Transverse colon (tissue), 4 donors: ENCODE results near the gene PLEKHG1. TPM values are rescaled to one million over a fixed set of nuclear protein-coding genes. Genes with fewer than 3 reads are reported as not detected.

Experiments
- DNase-seq: peaks from one replicate; pipeline ENCODE4 v3.0.0-alpha.2; 2019
- H3K27ac ChIP-seq, 4 donors: fragments of 200-600 bp; sonication (generic); 2 replicates each; pipeline ENCODE4 v1.5.1; 2016 to 2018; ENCODE audit warnings: inconsistent platforms in 4 of 4
- H3K27me3 ChIP-seq: fragments of 200-600 bp; sonication (generic); 2 replicates; pipeline ENCODE4 v1.5.1; 2017; ENCODE audit warnings: inconsistent platforms
- H3K36me3 ChIP-seq, 4 donors: fragments of 200-600 bp; sonication (generic); 2 replicates each; pipeline ENCODE4 v1.5.1; 2017 to 2019; ENCODE audit warnings: inconsistent platforms in 4 of 4
- H3K4me1 ChIP-seq, 4 donors: fragments of 200-600 bp; sonication (generic); 2 replicates each; pipeline ENCODE4 v1.5.1; 2017 to 2020; ENCODE audit warnings: inconsistent platforms in 4 of 4
- H3K4me3 ChIP-seq, 4 donors: fragments of 200-600 bp; sonication (generic); 1 replicate in 1 of 4; 2 replicates in 3 of 4; pipeline versions ENCODE4 v1.5.1 to v1.6.1; 2017 to 2019; ENCODE audit warnings: inconsistent platforms in 4 of 4
- H3K9me3 ChIP-seq, 2 donors: fragments of 200-600 bp; sonication (generic); 2 replicates each; pipeline ENCODE4 v1.5.1; 2017 to 2019; ENCODE audit warnings: inconsistent platforms in 2 of 2
- CTCF ChIP-seq, 5 experiments: fragments of 200-600 bp in 3 of 5; fragments of 450-650 bp in 2 of 5; sonication (generic) in 3 of 5; IDR thresholded peaks; 1 replicate in 2 of 5; 2 replicates in 3 of 5; pipeline ENCODE4 v1.5.1; 2016 to 2017; ENCODE audit warnings: antibody characterized with exemption in 5 of 5, inconsistent platforms in 3 of 5, mild to moderate bottlenecking in 2 of 5, moderate library complexity in 1 of 5
- EP300 ChIP-seq: sonication (generic); formaldehyde crosslinking; IDR thresholded peaks from one replicate; pipeline ENCODE4 v1.6.1; 2017; ENCODE audit warnings: antibody characterized with exemption, low read depth
- POLR2A ChIP-seq: fragments of 450-650 bp; IDR thresholded peaks from one replicate; pipeline ENCODE4 v1.6.1; 2016; ENCODE audit warnings: antibody characterized with exemption, mild to moderate bottlenecking, moderate library complexity
- POLR2AphosphoS5 ChIP-seq, 3 donors: sonication (generic); formaldehyde crosslinking; IDR thresholded peaks; one replicate each; pipeline ENCODE4 v1.6.1; 2016; ENCODE audit warnings: antibody characterized with exemption in 3 of 3
- WGBS, 2 donors: methylation state at CpG; one replicate each; pipeline ENCODE4 v1.1.5; 2018; ENCODE audit warnings: low coverage in 1 of 2; 5-methylcytosine and 5-hydroxymethylcytosine counted together
- in situ Hi-C, 4 donors: fragments of 200-750 bp; cut with MboI; loops; one replicate each; pipeline versions ENCODE4 v1.15.0 to v1.15.1; 2017; ENCODE audit warnings: low sequenced_read_pairs in 3 of 4, low pct_ligation_motif_present in 1 of 4, low pct_unique_long_range_greater_than_20kb in 1 of 4
- intact Hi-C: fragments of 100-400 bp; cut with DNase I; formaldehyde crosslinking; loops from one replicate; pipeline ENCODE4 v1.15.1; 2023; ENCODE audit warnings: low total_unique reads
- total RNA-seq, 4 donors: library from RNA; depleted of rRNA; stranded (reverse); fragments of >200 nt; gene quantifications; one replicate each; pipeline ENCODE4 v1.1.0, GENCODE V29; 2016

PLEKHG1 gene
- total RNA-seq, 4 donors from 2014 or later: 35.4 to 93.9 (median 58.3) TPM

- H3K4me3 ChIP-seq: no peak overlapping the region
- no peaks in the 10 kb centered on the region for H3K36me3 ChIP-seq
- no peaks in the 10 kb centered on the region for H3K9me3 ChIP-seq
- H3K4me1 ChIP-seq: peaks cover 0 to 21% (median 10%) of the 10 kb centered on the region in 4 donors
- no peak for DNase-seq
- WGBS, 2 donors: 47 to 49% methylated on average over 3 of the region's 3 CpGs
- TF ChIP-seq POLR2AphosphoS5 (IDR thresholded peaks at IDR 0.05) (no peak), POLR2A (no peak), CTCF (IDR thresholded peaks at IDR 0.05) (no peak), EP300 (no peak)
- H3K27me3 ChIP-seq: no peaks in the 10 kb centered on the region
- intact Hi-C loops (loop anchor here (5.0 kb wide), 1 partner anchor 168 kb away; no protein-coding TSS in a partner anchor), in situ Hi-C loops (no loop called here)
- peak overlapping the region in 1 of 4 donors; percentile 32 for H3K27ac ChIP-seq
Measured at GRCh38 chr6:150590446-150590845, 9.2 kb upstream of the PLEKHG1 start.

GRCh38 chr6:150592377-150592995 is 7.2 kb upstream of the PLEKHG1 start:
- Histone ChIP-seq H3K9me3 (no peaks in the 10 kb centered on the region), H3K27me3 (no peaks in the 10 kb centered on the region), H3K4me1 (peaks cover 0 to 33% (median 13%) of the 10 kb centered on the region in 4 donors), H3K27ac (peak overlapping the region; percentile 52 to 78 (median 76)), H3K4me3 (no peak overlapping the region), H3K36me3 (no peaks in the 10 kb centered on the region)
- intact Hi-C loops: loop anchor here (5.0 kb wide), 1 partner anchor 170 kb away; no protein-coding TSS in a partner anchor
- peak in 1 of 3 donors; percentile 47 for TF ChIP-seq POLR2AphosphoS5 (IDR thresholded peaks at IDR 0.05)
- no peak for TF ChIP-seq EP300
- peak; percentile 34 for DNase-seq
- 50 to 74% methylated on average over 5 of the region's 5 CpGs for WGBS, 2 donors
- in situ Hi-C loops: no loop called here

GRCh38 chr6:150593119-150593518 is 6.6 kb upstream of the PLEKHG1 start:
- TF ChIP-seq POLR2A (no peak), EP300 (no peak), CTCF (IDR thresholded peaks at IDR 0.05) (no peak), POLR2AphosphoS5 (IDR thresholded peaks at IDR 0.05) (no peak)
- DNase-seq: no peak
- Histone ChIP-seq H3K4me1 (peaks cover 0 to 33% (median 13%) of the 10 kb centered on the region in 4 donors), H3K36me3 (no peaks in the 10 kb centered on the region), H3K27me3 (no peaks in the 10 kb centered on the region), H3K27ac (peak overlapping the region; percentile 52 to 78 (median 76)), H3K4me3 (no peak overlapping the region), H3K9me3 (no peaks in the 10 kb centered on the region)
- WGBS, 2 donors: 57 to 68% methylated on average over 4 of the region's 4 CpGs
- intact Hi-C loops: loop anchor here (5.0 kb wide), 1 partner anchor 171 kb away; no protein-coding TSS in a partner anchor
- in situ Hi-C loops: no loop called here

- DNase-seq: peak; percentile 56
- H3K9me3 ChIP-seq: no peaks in the 10 kb centered on the region
- no peak for TF ChIP-seq CTCF (IDR thresholded peaks at IDR 0.05)
- peak; percentile 18 for TF ChIP-seq POLR2A
- TF ChIP-seq EP300: no peak
- TF ChIP-seq POLR2AphosphoS5 (IDR thresholded peaks at IDR 0.05): peak in 2 of 3 donors; percentile 24 to 58
- intact Hi-C loops: no loop called here
- no peak overlapping the region for H3K4me3 ChIP-seq
- H3K4me1 ChIP-seq: peaks cover 0 to 45% (median 13%) of the 10 kb centered on the region in 4 donors
- H3K27me3 ChIP-seq: no peaks in the 10 kb centered on the region
- H3K36me3 ChIP-seq: no peaks in the 10 kb centered on the region
- peak overlapping the region; percentile 36 to 59 (median 58) for H3K27ac ChIP-seq
- in situ Hi-C loops: loop anchor here in 1 of 4 donors (5.0 kb wide), 1 partner anchor 179 kb away; no protein-coding TSS in a partner anchor
- 60 to 79% methylated on average over 3 to 7 of the region's 7 CpGs for WGBS, 2 donors
Measured at GRCh38 chr6:150596439-150596838, 3.2 kb upstream of the PLEKHG1 start.
